GM23248 (cell line): ENCODE measurements around the gene PSMA7. TPM values are rescaled to one million over a fixed set of nuclear protein-coding genes. Genes with fewer than 3 reads are reported as not detected.

Experiments used
- DNase-seq: peaks from one replicate; pipeline ENCODE4 v3.0.0-alpha.2; 2015
- H2AFZ ChIP-seq: fragments of 200-600 bp; sonication (generic); 2 replicates; pipeline ENCODE4 v1.6.1; 2016; ENCODE audit warnings: antibody characterized with exemption
- H3F3A ChIP-seq: fragments of 200-600 bp; sonication (generic); 2 replicates; pipeline ENCODE4 v1.6.1; 2016; ENCODE audit warnings: mild to moderate bottlenecking, antibody characterized with exemption, mixed run types; ENCODE audit not compliant: insufficient read depth
- H3K27ac ChIP-seq: fragments of 200-600 bp; sonication (generic); 2 replicates; pipeline ENCODE4 v1.5.1; 2016; ENCODE audit warnings: mild to moderate bottlenecking
- H3K27me3 ChIP-seq: fragments of 200-600 bp; sonication (generic); replicated peaks from 2 replicates; pipeline ENCODE4 v1.6.1; 2016; ENCODE audit warnings: mild to moderate bottlenecking; ENCODE audit not compliant: insufficient read depth
- H3K36me3 ChIP-seq: fragments of 200-600 bp; sonication (generic); 2 replicates; pipeline ENCODE4 v1.6.1; 2016; ENCODE audit warnings: low read depth, mild to moderate bottlenecking
- H3K4me1 ChIP-seq: fragments of 200-600 bp; sonication (generic); 2 replicates; pipeline ENCODE4 v1.6.1; 2016; ENCODE audit warnings: mild to moderate bottlenecking; ENCODE audit not compliant: insufficient read depth
- H3K4me2 ChIP-seq: fragments of 200-600 bp; sonication (generic); one replicate; pipeline ENCODE4 v1.6.1; 2016; ENCODE audit warnings: mild to moderate bottlenecking; ENCODE audit not compliant: unreplicated experiment
- H3K4me3 ChIP-seq: fragments of 200-600 bp; sonication (generic); 2 replicates; pipeline ENCODE4 v1.5.1; 2016; ENCODE audit warnings: mild to moderate bottlenecking
- H3K79me2 ChIP-seq: fragments of 200-600 bp; sonication (generic); 2 replicates; pipeline ENCODE4 v1.6.1; 2016; ENCODE audit warnings: mild to moderate bottlenecking; ENCODE audit not compliant: insufficient read depth
- H3K9ac ChIP-seq: fragments of 200-600 bp; sonication (generic); 2 replicates; pipeline ENCODE4 v1.6.1; 2016; ENCODE audit warnings: mild to moderate bottlenecking
- H3K9me2 ChIP-seq: fragments of 200-600 bp; sonication (generic); 2 replicates; pipeline ENCODE4 v1.6.1; 2016; ENCODE audit warnings: mixed run types, mild to moderate bottlenecking, moderate library complexity; ENCODE audit not compliant: insufficient read depth
- H3K9me3 ChIP-seq: fragments of 200-600 bp; sonication (generic); one replicate; pipeline ENCODE4 v1.6.1; 2017; ENCODE audit warnings: low read depth
- H4K20me1 ChIP-seq: fragments of 200-600 bp; sonication (generic); 2 replicates; pipeline ENCODE4 v1.6.0; 2016; ENCODE audit not compliant: insufficient read depth
- EZH2 ChIP-seq: fragments of 200-600 bp; sonication (generic); IDR thresholded peaks from 2 replicates; pipeline ENCODE4 v1.6.1; 2018; ENCODE audit warnings: antibody characterized with exemption, mild to moderate bottlenecking; ENCODE audit not compliant: insufficient read depth, poor library complexity, severe bottlenecking
- EZH2phosphoT487 ChIP-seq: fragments of 200-600 bp; sonication (generic); IDR thresholded peaks from 2 replicates; pipeline ENCODE4 v1.6.1; 2018; ENCODE audit warnings: antibody characterized with exemption, moderate library complexity, mild to moderate bottlenecking, low read depth; ENCODE audit not compliant: insufficient read depth
- WGBS, 2 experiments: methylation state at CpG; one replicate each; pipeline ENCODE4 v1.1.6; 2015 to 2017; ENCODE audit warnings: low lambda C conversion rate in 2 of 2, low coverage in 1 of 2; ENCODE audit errors: missing lambda C conversion rate in 2 of 2; 5-methylcytosine and 5-hydroxymethylcytosine counted together
- in situ Hi-C: fragments of 300-500 bp; cut with MboI; formaldehyde crosslinking; loops from 2 replicates; pipeline ENCODE4 v1.15.0; 2020
- polyA plus RNA-seq: library from polyadenylated mRNA; unstranded; fragments of >200 nt; fragmentation: Nextera tagmentation; extraction: Ambion mirVana; gene quantifications from 2 replicates; pipeline ENCODE4 v1.2.1, GENCODE V29; 2016
- total RNA-seq: library from RNA; depleted of rRNA; stranded (reverse); fragments of >200 nt; shearing (Covaris generic); gene quantifications from 2 replicates; pipeline ENCODE4 v1.2.3, GENCODE V29; 2014

The PSMA7 gene
- total and polyA plus RNA-seq, 2 experiments from 2014 or later = 268 to 488 TPM

DNA sequence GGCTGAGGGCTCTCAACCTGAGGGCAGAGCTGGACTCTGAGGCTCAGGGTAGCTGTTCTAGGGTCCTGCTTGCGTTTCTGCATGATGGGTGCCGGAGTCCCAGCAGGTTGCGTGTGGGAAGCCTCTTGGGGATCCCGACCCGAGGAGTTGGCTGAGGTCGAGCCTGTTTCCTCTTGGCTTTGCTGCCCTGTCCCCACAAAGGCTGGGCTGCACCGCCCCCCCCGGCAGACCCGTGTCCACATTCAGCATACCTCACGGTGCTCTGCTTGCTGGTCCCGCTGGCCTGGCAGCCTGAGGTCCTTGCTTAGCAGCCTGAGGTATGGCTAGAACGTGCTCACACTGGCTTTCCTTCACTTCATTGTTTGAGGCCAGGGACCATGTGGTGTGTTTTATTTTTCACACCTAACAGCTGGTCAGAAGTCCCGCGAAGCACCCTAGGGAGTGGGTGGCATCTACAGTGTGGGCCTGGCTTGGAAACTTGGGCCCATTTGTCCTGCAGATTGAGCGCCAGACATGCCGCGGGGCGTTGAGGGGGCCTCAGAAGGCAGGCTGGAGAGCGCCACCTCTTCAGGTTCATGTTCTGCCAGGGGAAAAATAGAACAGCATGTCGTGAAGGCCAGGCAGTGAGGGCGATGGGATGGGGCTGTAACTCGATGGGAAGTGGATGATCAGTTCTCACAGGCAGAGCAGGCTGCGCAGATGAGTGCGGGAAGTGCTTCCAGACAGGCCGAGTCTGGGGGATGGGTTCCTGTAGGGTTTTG lies 11.5 kb downstream of the PSMA7 start:
- in situ Hi-C loops = loop anchor here (10.0 kb wide), 1 partner anchor 107 kb away; no protein-coding TSS in a partner anchor
- TF ChIP-seq EZH2phosphoT487 (no peak), EZH2 (no peak)
- H3K27me3 ChIP-seq = no peaks in the 10 kb centered on the region
- H3K27ac ChIP-seq = no peak overlapping the region
- H3K36me3 ChIP-seq = peaks cover 38% of the 10 kb centered on the region
- no peak overlapping the region for H2AFZ ChIP-seq
- H3K4me3 ChIP-seq = no peak overlapping the region
- H3K9ac ChIP-seq = no peak overlapping the region
- H3F3A ChIP-seq = peaks cover 27% of the 10 kb centered on the region
- DNase-seq = no peak
- H3K9me2 ChIP-seq = no peaks in the 10 kb centered on the region
- no peaks in the 10 kb centered on the region; the same call in 1 of the 2 replicates for H4K20me1 ChIP-seq
- no peaks in the 10 kb centered on the region for H3K9me3 ChIP-seq
- 90% methylated on average over 25 of the region's 25 CpGs for WGBS, 2 experiments
- H3K79me2 ChIP-seq = peaks cover 25% of the 10 kb centered on the region
- H3K4me2 ChIP-seq = no peak overlapping the region
- no peaks in the 10 kb centered on the region for H3K4me1 ChIP-seq

DNA sequence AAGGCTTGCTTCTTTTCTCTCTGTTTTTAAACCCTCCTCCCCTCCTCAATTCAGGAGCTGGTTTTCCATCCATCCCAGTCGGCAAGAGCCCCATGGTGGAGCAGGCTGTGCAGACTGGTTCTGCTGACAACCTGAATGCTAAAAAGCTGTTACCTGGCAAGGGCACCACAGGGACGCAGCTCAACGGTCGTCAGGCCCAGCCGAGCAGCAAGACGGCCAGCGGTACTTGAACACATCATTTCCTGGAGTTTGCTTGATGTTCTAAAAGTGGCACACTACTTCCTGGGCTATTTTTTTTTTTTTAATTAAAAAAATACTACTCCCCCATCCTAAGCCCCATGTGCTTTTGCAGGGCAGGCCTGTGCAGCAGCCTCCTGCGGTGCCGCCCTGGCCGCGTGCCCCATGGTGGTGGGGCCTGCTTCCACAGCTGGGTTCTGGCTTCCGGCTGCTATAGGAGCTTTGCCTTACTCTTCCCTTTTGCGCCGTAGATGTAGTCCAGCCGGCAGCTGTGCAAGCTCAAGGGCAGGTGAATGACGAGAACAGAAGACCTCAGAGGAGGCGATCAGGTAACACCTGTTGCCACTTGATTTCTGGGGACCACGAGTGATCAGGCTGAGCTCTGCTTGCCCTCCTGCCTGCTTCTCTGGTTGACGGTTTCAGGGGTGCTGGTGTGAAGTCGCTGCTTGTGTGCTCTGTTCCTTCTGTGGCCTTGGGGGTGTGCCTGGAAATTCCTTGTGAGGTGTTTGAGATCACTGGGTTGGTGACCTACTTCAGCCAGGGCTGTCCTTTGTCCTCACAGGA lies 13.3 kb downstream of the PSMA7 start:
- Histone ChIP-seq H3K27me3 (no peaks in the 10 kb centered on the region), H3K27ac (no peak overlapping the region), H4K20me1 (no peaks in the 10 kb centered on the region), H3K79me2 (peaks cover 30% of the 10 kb centered on the region), H3K9ac (no peak overlapping the region), H3K4me3 (no peak overlapping the region), H3K4me1 (no peaks in the 10 kb centered on the region), H3K9me3 (no peaks in the 10 kb centered on the region), H3K36me3 (peaks cover 37% of the 10 kb centered on the region; the same call in 1 of the 2 replicates), H3K4me2 (no peak overlapping the region), H3F3A (peaks cover 9% of the 10 kb centered on the region), H3K9me2 (no peaks in the 10 kb centered on the region), H2AFZ (no peak overlapping the region)
- TF ChIP-seq EZH2 = no peak
- TF ChIP-seq EZH2phosphoT487 = no peak
- DNase-seq = no peak
- 83 to 85% methylated on average over 20 of the region's 20 CpGs for WGBS, 2 experiments
- in situ Hi-C loops = loop anchor here (10.0 kb wide), 1 partner anchor 105 kb away; no protein-coding TSS in a partner anchor

DNA sequence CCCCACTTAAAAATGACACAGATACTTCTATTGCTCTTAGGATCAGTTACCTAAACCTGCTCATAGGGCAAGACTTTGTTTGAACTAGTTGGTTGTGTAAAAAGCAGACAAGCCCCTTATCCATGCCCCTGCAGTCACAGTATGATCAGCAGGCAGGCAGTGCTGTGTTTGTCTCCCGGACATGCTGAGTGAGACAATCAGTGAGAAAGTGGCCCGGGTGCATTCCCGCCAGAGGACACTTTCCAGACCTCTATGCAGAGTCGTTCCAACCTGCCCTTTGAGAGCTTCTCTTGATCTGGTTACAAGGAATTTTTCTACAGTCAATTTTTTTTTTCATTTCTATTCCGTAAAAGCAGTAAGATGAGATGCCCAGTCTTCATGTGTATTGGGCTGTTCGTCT lies 14.7 kb downstream of the PSMA7 start:
- H3K79me2 ChIP-seq = peaks cover 44% of the 10 kb centered on the region

DNA sequence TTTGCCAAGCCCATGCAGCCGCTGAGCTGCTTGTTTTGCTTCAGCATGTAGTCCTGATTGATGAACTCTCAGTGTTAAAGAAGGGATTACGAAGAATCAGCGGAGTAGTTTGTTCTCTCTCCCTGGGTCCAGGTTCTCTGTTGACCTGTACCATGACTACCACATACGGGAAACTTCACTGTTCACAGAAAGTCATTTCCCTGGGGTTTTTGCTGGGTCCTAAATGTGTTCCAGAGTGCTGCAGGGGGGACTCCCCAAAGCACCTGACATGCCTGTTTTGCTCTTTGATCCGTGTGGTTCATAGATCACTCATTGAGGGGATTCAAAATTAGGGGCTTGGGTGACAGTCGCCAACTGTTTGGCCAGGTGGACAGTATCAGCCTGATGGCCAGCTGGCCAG lies 15.4 kb downstream of the PSMA7 start:
- H4K20me1 ChIP-seq = peaks cover 12% of the 10 kb centered on the region; the same call in 1 of the 2 replicates
- H2AFZ ChIP-seq = no peak overlapping the region
- no peak for DNase-seq
- H3K9me3 ChIP-seq = no peaks in the 10 kb centered on the region
- peaks cover 51% of the 10 kb centered on the region for H3K79me2 ChIP-seq
- no peak overlapping the region for H3K4me3 ChIP-seq
- H3K4me1 ChIP-seq = peaks cover 11% of the 10 kb centered on the region
- H3K4me2 ChIP-seq = no peak overlapping the region
- H3K9me2 ChIP-seq = no peaks in the 10 kb centered on the region
- H3K27me3 ChIP-seq = no peaks in the 10 kb centered on the region
- H3K9ac ChIP-seq = no peak overlapping the region
- in situ Hi-C loops = no loop called here
- TF ChIP-seq EZH2 = no peak
- H3K36me3 ChIP-seq = peaks cover 34% of the 10 kb centered on the region; the same call in 1 of the 2 replicates
- H3K27ac ChIP-seq = no peak overlapping the region
- WGBS, 2 experiments = 93 to 94% methylated on average over 6 of the region's 6 CpGs
- peaks cover 7% of the 10 kb centered on the region; the same call in 1 of the 2 replicates for H3F3A ChIP-seq

More for the DNA sequence above, 14.7 kb downstream of the PSMA7 start:
- Histone ChIP-seq H3K9ac (no peak overlapping the region), H3K9me2 (no peaks in the 10 kb centered on the region), H3K27me3 (no peaks in the 10 kb centered on the region), H2AFZ (no peak overlapping the region), H3K4me2 (no peak overlapping the region), H4K20me1 (peaks cover 10% of the 10 kb centered on the region; the same call in 1 of the 2 replicates), H3K36me3 (peaks cover 34% of the 10 kb centered on the region; the same call in 1 of the 2 replicates), H3K4me3 (no peak overlapping the region), H3K4me1 (peaks cover 8% of the 10 kb centered on the region), H3K27ac (no peak overlapping the region), H3F3A (peaks cover 7% of the 10 kb centered on the region; the same call in 1 of the 2 replicates), H3K9me3 (no peaks in the 10 kb centered on the region)
- DNase-seq = no peak
- TF ChIP-seq EZH2 (no peak), EZH2phosphoT487 (no peak)
- in situ Hi-C loops = no loop called here
- whole genome bisulfite sequencing, 2 experiments = 80 to 85% methylated on average over 6 of the region's 6 CpGs
